ENCODE data around the gene ZMIZ2.
"Not testable (repeated sequence)": the region's sequence is repeated elsewhere in the genome, so short reads cannot be mapped to it uniquely, and the experiment has no call there.

The ZMIZ2 gene

GRCh38 chr7:44727158-44727936 is 21.3 kb upstream of the ZMIZ2 start:
- no peak for DNase-seq (ENCODE audit: low read depth in 2 of 2)

- no peak for DNase-seq (ENCODE audit: low read depth in 2 of 2)
Observed at GRCh38 chr7:44727937-44728262, 20.7 kb upstream of the ZMIZ2 start.

DNA sequence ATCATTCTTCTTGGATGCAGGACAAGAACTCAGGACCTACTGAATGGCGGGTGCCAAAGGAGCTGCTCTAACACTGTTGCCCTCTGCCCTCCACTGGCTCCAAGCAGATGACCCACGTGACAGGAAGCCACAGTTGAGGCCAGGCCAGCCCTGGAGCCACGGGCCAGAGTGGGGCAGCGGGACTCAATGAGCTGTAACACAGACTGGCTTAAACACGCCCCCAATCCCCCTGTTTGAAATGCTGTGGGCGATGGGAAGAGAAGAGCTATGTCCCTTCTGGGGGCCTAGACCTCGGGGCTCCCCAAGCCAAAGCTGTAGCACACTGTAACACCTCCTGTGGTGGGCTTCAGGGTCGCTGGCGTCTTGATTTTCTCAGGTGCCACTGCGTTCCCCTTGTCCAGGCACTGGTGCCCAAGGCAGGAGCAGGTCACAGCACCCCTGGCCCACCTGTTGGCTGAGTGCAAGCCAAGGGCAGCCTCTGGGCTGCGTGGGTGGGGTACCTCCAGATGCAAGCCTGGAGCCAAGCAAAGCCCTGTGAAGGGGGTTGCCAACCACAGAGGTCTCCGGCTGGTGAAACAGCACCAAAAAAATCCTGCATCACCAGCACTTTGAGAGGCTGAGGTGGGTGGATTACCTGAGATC is 18.6 kb upstream of the ZMIZ2 start:
- DNase-seq (ENCODE audit: low read depth in 2 of 2), result no peak

DNA sequence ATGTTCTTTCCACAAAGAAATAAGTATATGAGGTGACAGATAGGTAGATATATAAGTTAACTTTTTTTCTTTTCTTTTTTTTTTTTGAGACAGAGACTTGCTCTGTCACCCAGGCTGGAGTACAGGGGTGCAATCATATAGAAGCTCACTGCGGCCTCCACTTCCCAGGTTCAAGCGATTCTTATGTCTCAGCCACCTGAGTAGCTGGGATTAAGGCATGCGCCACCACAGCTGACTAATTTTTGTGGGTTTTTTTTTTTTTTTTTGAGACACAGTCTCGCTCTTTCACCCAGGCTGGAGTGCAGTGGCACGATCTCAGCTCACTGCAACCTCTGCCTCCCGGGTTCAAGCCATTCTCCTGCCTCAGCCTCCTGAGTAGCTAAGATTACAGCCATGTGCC is 15.7 kb upstream of the ZMIZ2 start:
- DNase-seq (ENCODE audit: low read depth in 2 of 2), result not testable (repeated sequence)

DNA sequence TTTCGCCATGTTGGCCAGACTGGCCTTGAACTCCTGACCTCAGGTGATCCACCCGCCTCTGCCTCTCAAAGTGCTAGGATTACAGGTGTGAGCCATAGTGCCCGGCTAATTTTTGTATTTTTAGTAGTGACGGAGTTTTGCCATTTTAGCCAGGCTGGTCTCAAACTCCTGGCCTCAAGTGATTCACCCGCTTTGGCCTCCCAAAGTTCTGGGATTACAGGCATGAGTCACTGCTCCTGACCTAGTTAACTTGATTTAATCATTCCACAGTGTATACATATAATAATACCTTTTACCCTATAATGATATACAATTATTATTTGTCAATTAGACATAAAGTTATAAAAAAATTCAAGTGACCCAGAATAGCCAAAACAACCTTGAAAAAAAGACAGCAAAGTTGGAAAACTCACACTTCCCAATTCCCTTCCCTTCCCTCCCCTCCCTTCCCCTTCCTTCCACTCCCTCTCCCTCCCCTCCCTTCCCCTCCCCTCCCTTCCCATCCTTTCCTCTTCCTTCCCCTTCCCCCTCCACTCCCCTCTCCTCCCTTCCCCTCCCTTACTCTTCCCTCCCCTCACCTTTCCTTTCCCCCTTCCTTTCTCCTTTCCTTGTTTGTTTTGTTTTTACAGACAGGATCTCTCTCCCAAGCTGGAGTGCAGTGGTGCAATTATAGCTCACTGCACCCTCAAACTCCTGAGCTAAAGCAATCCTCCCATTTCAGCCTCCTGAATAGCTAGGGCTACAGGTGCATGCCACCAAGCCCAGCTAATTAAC is 14.8 kb upstream of the ZMIZ2 start:
- no peak for DNase-seq (ENCODE audit: low read depth in 2 of 2)

DNA sequence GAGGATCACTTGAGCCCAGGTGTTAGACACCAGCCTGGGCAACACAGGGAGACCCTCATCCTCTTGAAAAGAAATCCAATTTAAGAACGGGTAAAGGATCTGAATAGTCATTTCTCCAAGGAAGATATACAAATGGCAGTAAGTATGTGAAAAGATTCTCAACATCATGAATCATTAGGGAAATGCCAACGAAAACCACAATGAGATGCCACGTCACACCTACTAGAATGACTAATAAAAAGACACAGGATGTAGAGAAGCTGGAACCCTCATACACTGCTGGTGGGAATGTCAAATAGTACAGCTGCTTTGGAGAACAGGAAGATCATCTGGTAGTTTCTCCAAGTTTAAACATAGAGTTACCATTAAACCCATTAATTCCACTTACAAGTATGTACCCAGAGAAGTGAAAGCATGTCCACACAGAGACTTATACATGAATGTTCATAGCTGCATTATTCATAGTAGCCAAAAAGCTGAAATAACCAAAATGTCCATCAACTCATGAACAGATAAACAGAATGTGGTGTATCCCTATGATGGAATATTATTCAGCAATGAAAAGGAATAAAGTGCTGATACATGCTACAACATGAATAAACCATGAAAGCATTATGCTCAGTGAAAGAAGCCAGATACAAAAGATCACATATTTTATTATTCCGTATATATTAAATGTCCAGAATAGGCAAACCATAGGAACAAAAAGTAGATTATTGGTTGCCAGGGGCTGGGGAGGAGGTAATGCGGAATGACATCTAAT is 13.1 kb upstream of the ZMIZ2 start:
- no peak for DNase-seq (ENCODE audit: low read depth in 2 of 2)

DNA sequence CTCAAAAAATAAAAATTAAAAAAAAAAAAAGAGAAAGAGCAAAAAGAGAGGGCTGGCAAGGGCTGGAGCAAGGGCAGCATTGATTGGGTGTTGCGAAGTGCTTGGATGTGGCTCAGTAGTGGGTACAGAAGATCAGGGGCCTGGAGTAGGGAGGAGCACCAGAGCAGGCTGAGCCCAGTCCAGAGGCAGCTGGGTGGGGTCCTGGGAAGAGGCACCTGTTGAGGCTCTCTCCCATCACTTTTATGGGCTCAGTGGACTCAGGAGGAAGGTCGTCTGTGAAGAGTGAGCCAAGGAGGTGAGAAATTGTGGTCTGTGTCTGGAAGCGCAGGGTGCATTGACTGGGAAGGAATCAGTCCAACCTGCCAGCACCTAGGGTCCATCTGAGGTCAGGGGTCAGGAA is 11.8 kb upstream of the ZMIZ2 start:
- no peak for DNase-seq (ENCODE audit: low read depth in 2 of 2)

- no peak for DNase-seq (ENCODE audit: low read depth in 2 of 2)
Observed at GRCh38 chr7:44738051-44738723, 10.5 kb upstream of the ZMIZ2 start.

DNA sequence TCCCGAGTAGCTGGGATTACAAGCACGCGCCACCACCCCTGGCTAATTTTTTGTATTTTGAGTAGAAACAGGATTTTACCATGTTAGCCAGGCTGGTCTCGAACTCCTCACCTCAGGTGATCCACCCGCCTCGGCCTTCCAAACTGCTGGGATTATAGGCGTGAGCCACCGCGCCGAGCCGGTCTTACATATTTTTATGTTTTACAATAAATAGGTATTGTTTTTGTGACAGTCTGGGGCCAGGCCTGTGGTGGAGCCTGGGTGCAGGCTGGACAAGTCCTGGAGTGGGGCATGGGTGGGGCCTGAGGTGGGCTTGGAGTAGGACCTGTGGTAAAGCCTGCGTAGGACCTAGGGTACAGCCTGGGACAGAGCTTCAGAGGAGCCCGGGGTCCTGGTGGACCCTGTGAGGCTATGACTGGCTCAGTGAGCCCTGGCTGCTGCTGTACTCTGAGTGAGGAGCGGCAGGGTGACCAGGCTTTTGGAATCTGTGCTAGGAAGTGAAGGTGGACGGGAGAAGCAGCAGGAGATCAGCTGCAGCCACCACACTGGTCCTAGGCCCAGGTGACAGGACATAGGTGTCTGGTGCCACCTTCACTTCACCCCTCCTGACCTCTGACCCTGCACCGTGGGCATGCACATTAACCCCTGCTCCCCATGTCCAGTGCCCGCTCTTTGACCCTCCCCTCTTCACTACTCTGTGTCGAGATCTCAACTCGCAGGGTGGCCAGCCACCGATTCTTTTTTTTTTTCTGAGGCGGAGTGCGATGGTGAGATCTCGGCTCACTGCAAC is 9.6 kb upstream of the ZMIZ2 start:
- no peak for DNase-seq (ENCODE audit: low read depth in 2 of 2)

- no peak for DNase-seq (ENCODE audit: low read depth in 2 of 2)
Observed at GRCh38 chr7:44740055-44740454, 8.6 kb upstream of the ZMIZ2 start.

- DNase-seq (ENCODE audit: low read depth in 2 of 2), result no peak
Observed at GRCh38 chr7:44743750-44744149, 4.9 kb upstream of the ZMIZ2 start.

DNA sequence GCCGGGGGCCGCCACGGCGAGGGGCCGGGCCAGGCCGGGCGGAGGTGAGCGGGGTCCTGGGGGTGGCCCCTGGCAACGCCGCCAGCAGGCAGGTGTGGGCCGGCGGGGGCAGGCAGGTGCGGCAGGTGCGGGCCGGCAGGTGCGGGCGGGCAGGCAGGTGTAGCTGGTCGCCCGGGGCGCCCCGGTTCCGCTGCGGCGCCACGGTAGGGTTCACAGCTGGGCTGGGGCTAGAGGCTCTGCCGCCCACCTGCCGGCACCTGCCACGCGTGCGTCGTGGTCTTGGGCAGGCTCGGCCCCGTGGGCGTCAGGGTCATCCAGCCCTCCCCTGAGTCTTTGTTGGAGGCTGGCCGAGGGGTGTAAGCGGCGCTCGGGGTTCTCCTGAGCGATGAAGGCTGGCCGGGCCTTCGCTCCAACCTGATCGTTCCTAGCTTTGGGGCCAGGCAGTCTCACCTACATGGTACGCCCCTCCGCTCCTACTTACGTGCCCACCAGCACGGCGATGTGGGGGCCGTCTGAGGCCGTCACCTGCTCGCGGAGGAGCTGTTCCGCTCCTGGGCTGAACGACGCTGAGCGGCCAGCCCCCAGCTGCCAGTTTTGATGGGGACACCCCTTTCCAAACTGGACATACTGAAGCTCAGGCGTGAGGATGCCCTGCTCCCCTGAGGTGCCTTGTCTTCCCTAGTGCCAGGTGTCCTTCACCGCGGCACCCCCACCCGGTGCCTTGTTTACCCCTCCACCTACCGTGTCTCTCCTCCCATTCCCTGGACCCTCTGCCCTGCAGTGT is 493 bp downstream of the ZMIZ2 start:
- no peak for DNase-seq (ENCODE audit: low read depth in 2 of 2)

DNA sequence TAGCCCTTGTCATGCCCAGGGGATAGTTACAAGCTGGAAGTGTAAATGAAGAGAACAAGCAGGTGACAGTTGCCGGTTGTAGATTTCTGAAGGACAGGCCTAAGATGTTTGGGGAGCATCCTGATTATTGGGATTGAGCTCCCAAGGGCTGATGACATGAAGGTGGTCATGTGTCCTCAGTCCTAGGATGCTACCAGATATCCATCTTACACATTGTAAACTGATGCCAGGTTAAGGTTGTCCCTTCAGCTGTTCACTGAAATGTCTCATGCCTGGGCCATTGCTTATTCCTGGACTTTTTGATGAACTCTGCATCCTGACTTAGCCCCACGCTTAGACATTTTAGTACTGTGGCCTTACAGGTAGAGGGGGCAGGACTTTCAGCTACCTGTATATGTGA is 1.3 kb downstream of the ZMIZ2 start:
- no peak for DNase-seq (ENCODE audit: low read depth in 2 of 2)

DNA sequence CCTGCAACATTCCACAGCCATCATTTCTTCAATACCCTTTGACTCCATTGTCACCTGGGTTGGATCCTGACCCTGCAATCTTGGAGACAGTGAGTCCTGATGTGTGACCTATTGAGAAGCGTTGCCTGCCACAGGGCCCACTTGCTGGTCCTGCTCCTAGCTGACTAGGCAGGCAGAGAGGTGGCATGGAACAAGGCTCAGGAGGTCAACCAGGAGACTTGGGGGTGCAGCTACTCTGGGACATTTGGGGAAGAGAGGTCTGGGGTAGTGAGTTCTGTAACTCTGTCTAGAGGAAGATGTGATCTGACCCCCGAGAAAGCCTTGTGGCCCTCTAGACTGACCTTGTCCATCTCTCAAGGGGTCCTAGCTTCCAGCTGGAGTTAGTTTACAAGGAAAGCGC is 1.8 kb downstream of the ZMIZ2 start:
- no peak for DNase-seq (ENCODE audit: low read depth in 2 of 2)

DNA sequence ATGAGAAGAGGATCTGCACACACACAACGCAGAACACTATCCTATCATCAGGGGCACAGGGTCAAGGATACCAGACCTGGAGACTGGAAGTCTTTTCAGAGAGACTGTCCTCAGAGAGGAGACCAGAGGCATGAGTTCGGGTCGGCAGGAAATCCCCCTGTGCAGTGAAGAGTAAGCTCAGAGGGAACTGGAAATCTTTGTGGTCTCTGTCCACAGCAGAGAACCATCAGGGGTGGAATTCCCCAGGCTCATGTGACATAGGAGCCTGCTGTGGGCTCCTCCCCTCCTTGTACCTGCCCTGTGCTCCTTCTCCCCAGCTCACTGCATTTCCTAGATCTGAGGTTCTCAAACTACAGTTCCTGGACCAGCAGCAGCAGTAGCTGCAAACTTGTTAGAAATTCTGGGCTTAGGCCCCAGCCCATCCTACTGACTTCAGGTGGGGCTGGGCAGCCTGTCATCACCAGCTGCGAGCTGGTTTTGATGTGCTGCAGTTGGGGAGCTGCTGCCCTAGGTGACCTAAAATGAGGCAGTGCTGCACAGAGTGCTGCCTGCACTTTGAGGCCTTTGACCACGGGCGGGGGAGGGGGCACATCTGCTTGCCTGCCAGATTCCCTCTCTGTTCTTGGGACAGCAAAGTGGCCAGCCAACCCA is 2.4 kb downstream of the ZMIZ2 start:
- DNase-seq (ENCODE audit: low read depth in 2 of 2), result peak in 1 of 2 donors; percentile 30

DNA sequence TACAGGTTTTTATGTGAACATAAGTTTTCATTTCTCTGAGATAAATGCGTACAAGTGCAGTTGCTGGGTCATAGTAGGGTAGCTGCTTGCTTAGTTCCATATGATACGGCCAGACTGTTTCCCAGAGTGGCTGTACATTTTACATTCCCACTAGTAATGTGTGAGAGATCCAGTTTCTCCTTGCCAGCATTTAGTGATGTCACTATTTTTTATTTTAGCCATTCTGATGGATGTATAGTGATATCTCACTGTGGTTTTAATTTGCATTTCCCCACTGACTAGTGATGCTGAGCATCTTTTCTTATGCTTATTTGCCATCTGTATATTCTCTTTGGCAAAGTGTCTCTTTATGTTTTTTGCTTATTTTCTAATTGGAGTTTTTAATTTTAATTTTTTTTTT is 4.2 kb downstream of the ZMIZ2 start:
- DNase-seq (ENCODE audit: low read depth in 2 of 2), result no peak

DNA sequence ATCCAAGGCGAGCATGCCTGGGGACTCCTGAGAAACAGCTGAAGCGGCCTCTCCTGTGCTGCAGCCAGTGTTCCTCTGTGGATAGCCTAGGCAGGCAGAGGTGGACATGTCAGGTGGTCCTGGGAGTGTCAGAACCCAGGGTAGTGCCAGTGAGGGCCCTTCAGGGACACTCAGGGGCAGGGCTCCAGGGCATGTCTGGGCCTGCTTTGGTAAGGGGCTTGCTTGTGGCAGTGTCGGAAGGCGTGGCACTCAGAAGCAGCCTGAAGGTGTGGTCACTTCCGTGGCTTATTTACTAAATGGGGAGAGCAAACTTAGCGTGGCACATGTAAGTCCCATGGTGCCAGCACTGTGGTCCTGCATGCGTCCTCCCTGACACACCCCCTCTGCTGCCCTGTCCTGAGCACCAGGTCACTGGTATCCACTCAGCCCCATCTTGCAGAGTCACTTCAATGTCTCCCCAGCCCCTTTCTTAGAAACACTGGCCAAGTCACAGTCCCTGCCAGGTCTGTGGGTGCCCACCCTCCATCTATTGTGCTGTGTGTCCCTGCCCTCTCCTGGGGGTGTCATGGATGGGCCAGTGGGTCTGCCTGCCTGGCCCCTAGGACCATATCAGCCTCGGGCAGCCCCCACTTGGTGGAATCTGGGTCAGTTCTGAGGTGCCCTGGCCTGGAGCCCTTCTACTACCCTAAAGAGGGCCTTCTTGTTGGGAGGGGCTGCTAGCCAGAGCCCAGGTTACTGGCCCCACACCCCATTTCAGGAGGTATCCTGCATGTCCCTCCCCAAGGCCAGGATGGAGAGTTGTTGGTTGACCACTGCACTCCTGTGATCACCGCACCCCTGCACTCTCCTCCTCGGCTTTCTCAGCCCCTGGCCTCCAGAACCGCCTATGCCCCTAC is 6.4 kb downstream of the ZMIZ2 start:
- DNase-seq (ENCODE audit: low read depth in 2 of 2), result no peak

Measured in stimulated activated CD8-positive, alpha-beta memory T cell treated with anti-CD3 and anti-CD28 coated beads, Interleukin-2, amount 100 ng/mL, for 1 hour (primary cell).